Measurements from ENCODE around the gene SFTPD. TPM values are rescaled to one million over a fixed set of nuclear protein-coding genes. Genes with fewer than 3 reads are reported as not detected.

The SFTPD gene
- total and polyA plus RNA-seq, 2 of the 8 experiments (the other 6 are each of a cell fraction or from before 2014, with no cell fraction given) = 0.21 to 0.54 TPM

- Histone ChIP-seq H3K4me1 (replicated peaks in 1 of 4; ENCODE audit: control insufficient read depth in 3 of 4, insufficient read depth in 4 of 4, low read length in 3 of 4) (peaks cover 0 to 2% (median under 1%) of the 10 kb centered on the region in 4 experiments; a peak in 2 of 7 replicates), H3K27ac (ENCODE audit: low read depth, low read length) (no peak overlapping the region), H4K91ac (replicated peaks; ENCODE audit: insufficient read length, low read length) (no peak overlapping the region), H3K4me2 (ENCODE audit: insufficient read depth in 1 of 2, low read depth in 2 of 2, low read length in 2 of 2) (no peak overlapping the region), H3K27me3 (replicated peaks in 1 of 4; ENCODE audit: control insufficient read depth in 3 of 4, extremely low read depth in 1 of 4, insufficient read depth in 3 of 4, low read length in 3 of 4) (peaks cover 0 to 14% (median 10%) of the 10 kb centered on the region in 4 experiments; a peak in 5 of 7 replicates), H2BK12ac (ENCODE audit: low read depth, low read length) (no peak overlapping the region), H3K56ac (replicated peaks; ENCODE audit: insufficient read length, low read depth, low read length) (no peak overlapping the region), H2AK5ac (ENCODE audit: low read depth, low read length) (no peak overlapping the region), H3K4me3 (ENCODE audit: extremely low read depth in 1 of 4, insufficient read depth in 2 of 4, low read depth in 3 of 4, low read length in 4 of 4) (no peak overlapping the region), H3K9ac (replicated peaks in 1 of 4; ENCODE audit: extremely low read depth in 1 of 4, low read depth in 3 of 4, low read length in 3 of 4) (no peak overlapping the region), H4K20me1 (replicated peaks in 1 of 2; ENCODE audit: control insufficient read depth in 1 of 2, insufficient read depth in 2 of 2, low read length in 2 of 2) (no peaks in the 10 kb centered on the region), H2BK5ac (ENCODE audit: low read depth, low read length) (no peak overlapping the region), H4K8ac (ENCODE audit: extremely low read depth, insufficient read depth, low read length) (no peak overlapping the region), H2AFZ (ENCODE audit: low read length) (no peak overlapping the region), H3K18ac (ENCODE audit: extremely low read depth, low read length) (no peak overlapping the region), H3K4ac (replicated peaks; ENCODE audit: insufficient read length, low read depth, low read length) (no peak overlapping the region), H4K5ac (ENCODE audit: insufficient read length, low read depth, low read length) (no peak overlapping the region), H3K79me1 (ENCODE audit: low read depth, low read length) (no peaks in the 10 kb centered on the region), H3K23ac (ENCODE audit: insufficient read length) (no peak overlapping the region), H2BK120ac (replicated peaks; ENCODE audit: low read depth, low read length) (no peak overlapping the region), H3K79me2 (ENCODE audit: control insufficient read depth in 1 of 2, insufficient read depth in 2 of 2, low read length in 2 of 2) (no peaks in the 10 kb centered on the region), H2BK15ac (ENCODE audit: low read length) (no peak overlapping the region), H3K9me3 (ENCODE audit: insufficient read depth in 2 of 2, low read depth in 1 of 2, low read length in 1 of 2) (no peaks in the 10 kb centered on the region), H2BK20ac (ENCODE audit: low read length) (no peak overlapping the region), H3K36me3 (ENCODE audit: control insufficient read depth in 2 of 4, insufficient read depth in 4 of 4, low read length in 3 of 4) (no peaks in the 10 kb centered on the region), H3K14ac (ENCODE audit: insufficient read length) (no peak overlapping the region), H3K23me2 (ENCODE audit: low read depth, low read length) (no peaks in the 10 kb centered on the region)
- FAIRE-seq = no peak
- WGBS, 2 experiments (ENCODE audit: extremely low coverage in 1 of 2, insufficient coverage in 1 of 2, insufficient read length in 1 of 2, insufficient replicate concordance in 2 of 2, low coverage in 1 of 2, low lambda C conversion rate in 2 of 2, missing lambda C conversion rate in 1 of 2) = 93% methylated on average over 3 of the region's 3 CpGs; no CpG with 5 or more reads in 1 of the 2 experiments
- DNase-seq (ENCODE audit: low read depth in 1 of 2, low spot score in 2 of 2) = no peak
- CTCF ChIA-PET (ENCODE audit: partially characterized antibody) = no interaction called here
- TF ChIP-seq ATF2 (IDR thresholded peaks at IDR 0.05; ENCODE audit: low read length) (no peak), ASH2L (IDR thresholded peaks at IDR 0.05; ENCODE audit: low read length) (no peak), RAD21 (IDR thresholded peaks at IDR 0.05 in 1 of 2, conservative IDR thresholded peaks at IDR 0.05 in 1 of 2; ENCODE audit: low read depth in 2 of 2, low read length in 2 of 2) (no peak), GABPA (IDR thresholded peaks at IDR 0.05; ENCODE audit: borderline replicate concordance, insufficient read depth, low read length) (no peak), MAX (IDR thresholded peaks at IDR 0.05) (no peak)
- POLR2A ChIA-PET (ENCODE audit: partially characterized antibody) = no interaction called here
These were observed 14.9 kb downstream of the SFTPD start for GRCh38 chr10:79933961-79934360.
